Vagina (tissue), 2 donors: ENCODE results near the gene NCAPG2.

ENCODE experiments used
- CTCF ChIP-seq, 3 experiments: fragments of 450-650 bp in 2 of 3; fragments of 200-600 bp in 1 of 3; sonication (generic) in 1 of 3; IDR thresholded peaks; one replicate each; pipeline ENCODE4 v1.5.1; 2017 to 2019; ENCODE audit warnings: antibody characterized with exemption in 3 of 3, mild to moderate bottlenecking in 2 of 3, moderate library complexity in 2 of 3
- POLR2A ChIP-seq, 2 donors: fragments of 450-650 bp; IDR thresholded peaks; one replicate each; pipeline ENCODE4 v1.6.1; 2017; ENCODE audit warnings: antibody characterized with exemption in 2 of 2, mild to moderate bottlenecking in 2 of 2, moderate library complexity in 2 of 2
- POLR2AphosphoS5 ChIP-seq, 2 donors: sonication (generic); formaldehyde crosslinking; IDR thresholded peaks; one replicate each; pipeline ENCODE4 v1.9.0; 2017; ENCODE audit warnings: antibody characterized with exemption in 2 of 2, mild to moderate bottlenecking in 2 of 2, low read depth in 1 of 2; ENCODE audit not compliant: insufficient read depth in 1 of 2

- TF ChIP-seq CTCF (IDR thresholded peaks at IDR 0.05) (no peak), POLR2A (IDR thresholded peaks at IDR 0.05) (no peak), POLR2AphosphoS5 (IDR thresholded peaks at IDR 0.05; ENCODE audit: insufficient read depth in 1 of 2, low read depth in 1 of 2) (no peak)
Observed at GRCh38 chr7:158702944-158703343, 1.7 kb downstream of the NCAPG2 start.
